Left ventricle myocardium inferior (tissue), 1 donor: ENCODE data around the gene COPB1. TPM values are rescaled to one million over a fixed set of nuclear protein-coding genes. Genes with fewer than 3 reads are reported as not detected.

Experiments used
- DNase-seq: peaks from one replicate; pipeline ENCODE4 v3.0.0-alpha.2; 2020
- H3K27ac ChIP-seq: fragments of 200-600 bp; replicated peaks from 2 replicates; pipeline ENCODE4 v1.8.0; 2021
- H3K27me3 ChIP-seq: fragments of 200-600 bp; 2 replicates; pipeline ENCODE4 v1.8.0; 2021; ENCODE audit warnings: low read depth
- H3K36me3 ChIP-seq: fragments of 200-600 bp; 2 replicates; pipeline ENCODE4 v1.8.0; 2021
- H3K4me1 ChIP-seq: fragments of 200-600 bp; 2 replicates; pipeline ENCODE4 v1.8.0; 2021
- H3K4me3 ChIP-seq: fragments of 200-600 bp; 2 replicates; pipeline ENCODE4 v1.8.0; 2021; ENCODE audit warnings: mild to moderate bottlenecking, moderate library complexity
- H3K9me3 ChIP-seq: fragments of 200-600 bp; replicated peaks from 2 replicates; pipeline ENCODE4 v1.8.0; 2021
- CTCF ChIP-seq: fragments of 200-600 bp; IDR thresholded peaks from 2 replicates; pipeline ENCODE4 v1.8.0; 2021; ENCODE audit warnings: antibody characterized with exemption, mild to moderate bottlenecking, borderline replicate concordance
- intact Hi-C: fragments of 100-400 bp; cut with micrococcal nuclease; formaldehyde crosslinking; loops from one replicate; pipeline ENCODE4 v1.11.0; 2022
- total RNA-seq: library from RNA; stranded (reverse); fragmentation: NEBNext Ultra II Directional; extraction: Animal tissue kit (Norgen Biotek cat#: 25700); gene quantifications from one replicate; pipeline ENCODE4 v1.2.1, GENCODE V29; 2021
- donor health status: DM: no; HTN: yes; CAD: no; lungs with severe emphysema.

The COPB1 gene
- total RNA-seq, 1 donor from 2014 or later = 45.8 TPM

GRCh38 chr11:14454861-14455632, 44.6 kb downstream of the COPB1 start:
- TF ChIP-seq CTCF = peak; percentile 69
- H3K4me3 ChIP-seq = no peak overlapping the region
- peak overlapping the region; percentile 24 for H3K27ac ChIP-seq
- H3K36me3 ChIP-seq = peaks cover 50% of the 10 kb centered on the region
- intact Hi-C loops = loop anchor here (5.0 kb wide), 1 partner anchor 158 kb away; no protein-coding TSS in a partner anchor
- DNase-seq = no peak
- no peaks in the 10 kb centered on the region for H3K9me3 ChIP-seq
- H3K27me3 ChIP-seq = no peaks in the 10 kb centered on the region
- peaks cover 17% of the 10 kb centered on the region for H3K4me1 ChIP-seq

- Histone ChIP-seq H3K27ac (no peak overlapping the region), H3K4me1 (peaks cover 34% of the 10 kb centered on the region), H3K4me3 (no peak overlapping the region), H3K27me3 (no peaks in the 10 kb centered on the region), H3K36me3 (peaks cover 18% of the 10 kb centered on the region), H3K9me3 (no peaks in the 10 kb centered on the region)
- DNase-seq = no peak
- intact Hi-C loops = no loop called here
- TF ChIP-seq CTCF = no peak
These were observed 47.8 kb downstream of the COPB1 start for GRCh38 chr11:14451825-14452224.

GRCh38 chr11:14449302-14449714, 50.3 kb downstream of the COPB1 start:
- peak overlapping the region; percentile 52 for H3K27ac ChIP-seq

GRCh38 chr11:14448240-14448639, 51.4 kb downstream of the COPB1 start:
- no peak for DNase-seq
- H3K9me3 ChIP-seq = no peaks in the 10 kb centered on the region
- H3K36me3 ChIP-seq = peaks cover 14% of the 10 kb centered on the region
- H3K27ac ChIP-seq = peak overlapping the region; percentile 1
- H3K4me3 ChIP-seq = no peak overlapping the region
- no peak for TF ChIP-seq CTCF
- intact Hi-C loops = no loop called here
- peaks cover 16% of the 10 kb centered on the region for H3K4me1 ChIP-seq
- no peaks in the 10 kb centered on the region for H3K27me3 ChIP-seq

More at GRCh38 chr11:14449302-14449714, 50.3 kb downstream of the COPB1 start:
- Histone ChIP-seq H3K36me3 (peaks cover 14% of the 10 kb centered on the region), H3K27me3 (no peaks in the 10 kb centered on the region), H3K9me3 (no peaks in the 10 kb centered on the region), H3K4me1 (peaks cover 16% of the 10 kb centered on the region), H3K4me3 (no peak overlapping the region)
- TF ChIP-seq CTCF = no peak
- DNase-seq = no peak
- intact Hi-C loops = no loop called here

- Histone ChIP-seq H3K4me3 (no peak overlapping the region), H3K9me3 (no peaks in the 10 kb centered on the region), H3K36me3 (peaks cover under 1% of the 10 kb centered on the region), H3K4me1 (peaks cover 16% of the 10 kb centered on the region), H3K27ac (no peak overlapping the region), H3K27me3 (no peaks in the 10 kb centered on the region)
- intact Hi-C loops = no loop called here
- no peak for TF ChIP-seq CTCF
- DNase-seq = no peak
These were observed 52.9 kb downstream of the COPB1 start for GRCh38 chr11:14446701-14447169.
